H1 (cell line): ENCODE measurements around the gene ZNF888. TPM values are rescaled to one million over a fixed set of nuclear protein-coding genes. Genes with fewer than 3 reads are reported as not detected.
A peak's percentile ranks its signal among the peaks of the same experiment; 100 is the strongest.

ENCODE experiments used
- CTCF ChIA-PET: fragments of 300-600 bp; sonication (Branson Sonifier 250); formaldehyde crosslinking; loops from one replicate; lab custom pipeline; 2021; ENCODE audit not compliant: partially characterized antibody; lab: Charles Lee
- POLR2A ChIA-PET: fragments of 300-600 bp; sonication (Branson Sonifier 250); formaldehyde crosslinking; loops from one replicate; lab custom pipeline; 2021; ENCODE audit warnings: inconsistent platforms; ENCODE audit not compliant: partially characterized antibody; lab: Charles Lee
- DNase-seq, 2 experiments: peaks; one replicate each; pipeline versions ENCODE4 v3.0.0 to v3.0.0-alpha.2; 2010 to 2022; ENCODE audit warnings: low spot score in 2 of 2, low read depth in 1 of 2, mixed read lengths in 1 of 2
- FAIRE-seq: peaks from 2 replicates; lab custom pipeline; 2011; peaks lifted over from hg19 to GRCh38; lab: Jason Lieb, UNC
- H2AFZ ChIP-seq: 2 replicates; pipeline ENCODE4 v1.8.1; 2012; ENCODE audit warnings: low read length, inconsistent platforms
- H2AK5ac ChIP-seq: 2 replicates; pipeline ENCODE4 v1.6.1; 2013; ENCODE audit warnings: low read depth, low read length
- H2BK120ac ChIP-seq: replicated peaks from 2 replicates; pipeline ENCODE3; 2013; ENCODE audit warnings: low read depth, low read length, inconsistent platforms
- H2BK12ac ChIP-seq: 2 replicates; pipeline ENCODE4 v1.6.1; 2013; ENCODE audit warnings: low read depth, low read length
- H2BK15ac ChIP-seq: 2 replicates; pipeline ENCODE4 v1.6.1; 2013; ENCODE audit warnings: low read length
- H2BK20ac ChIP-seq: 2 replicates; pipeline ENCODE4 v1.6.1; 2013; ENCODE audit warnings: low read length
- H2BK5ac ChIP-seq: 2 replicates; pipeline ENCODE4 v1.6.1; 2013; ENCODE audit warnings: low read depth, low read length
- H3K14ac ChIP-seq: 2 replicates; pipeline ENCODE4 v1.6.1; 2013; ENCODE audit warnings: inconsistent platforms; ENCODE audit not compliant: insufficient read length
- H3K18ac ChIP-seq: 2 replicates; pipeline ENCODE4 v1.6.1; 2013; ENCODE audit warnings: low read length; ENCODE audit errors: extremely low read depth
- H3K23ac ChIP-seq: 2 replicates; pipeline ENCODE4 v1.6.1; 2013; ENCODE audit warnings: inconsistent platforms; ENCODE audit not compliant: insufficient read length
- H3K23me2 ChIP-seq: 2 replicates; pipeline ENCODE4 v1.6.1; 2013; ENCODE audit warnings: low read depth, low read length
- H3K27ac ChIP-seq: 2 replicates; pipeline ENCODE4 v1.6.1; 2011; ENCODE audit warnings: low read depth, low read length, inconsistent platforms
- H3K27me3 ChIP-seq, 4 experiments: replicated peaks in 1 of 4; 1 replicate in 1 of 4; 2 replicates in 3 of 4; pipeline versions ENCODE4 v1.6.1 to v1.8.1; 2011 to 2013; ENCODE audit warnings: low read length in 3 of 4, mild to moderate bottlenecking in 3 of 4, inconsistent platforms in 2 of 4, mixed read lengths in 2 of 4, moderate library complexity in 1 of 4; ENCODE audit not compliant: control insufficient read depth in 3 of 4, insufficient read depth in 3 of 4; ENCODE audit errors: extremely low read depth in 1 of 4
- H3K36me3 ChIP-seq, 4 experiments: 2 replicates each; pipeline versions ENCODE4 v1.6.1 to v1.8.1; 2011 to 2013; ENCODE audit warnings: mild to moderate bottlenecking in 4 of 4, low read length in 3 of 4, moderate library complexity in 2 of 4, control low read depth in 1 of 4, inconsistent platforms in 1 of 4; ENCODE audit not compliant: insufficient read depth in 4 of 4, control insufficient read depth in 2 of 4
- H3K4ac ChIP-seq: replicated peaks from 2 replicates; pipeline ENCODE3; 2013; ENCODE audit warnings: low read length, low read depth, mixed read lengths, inconsistent platforms; ENCODE audit not compliant: insufficient read length
- H3K4me1 ChIP-seq, 4 experiments: replicated peaks in 1 of 4; 1 replicate in 1 of 4; 2 replicates in 3 of 4; pipeline versions ENCODE4 v1.6.1 to v1.8.1; 2011 to 2013; ENCODE audit warnings: low read length in 3 of 4, inconsistent platforms in 2 of 4, mixed read lengths in 1 of 4; ENCODE audit not compliant: insufficient read depth in 4 of 4, control insufficient read depth in 3 of 4
- H3K4me2 ChIP-seq, 2 experiments: 2 replicates each; pipeline versions ENCODE4 v1.6.1 to v1.8.1; 2011 to 2013; ENCODE audit warnings: low read depth in 2 of 2, low read length in 2 of 2, control low read depth in 1 of 2, inconsistent platforms in 1 of 2, mild to moderate bottlenecking in 1 of 2; ENCODE audit not compliant: insufficient read depth in 1 of 2
- H3K4me3 ChIP-seq, 4 experiments: fragments of 200-600, 300-600 bp in 1 of 4; sonication (generic), shearing (Covaris generic), sonication (Bioruptor Twin) in 1 of 4; 2 replicates each; pipeline versions ENCODE4 v1.5.1 to v1.8.1; 2011 to 2016; ENCODE audit warnings: low read length in 4 of 4, low read depth in 3 of 4, control low read depth in 2 of 4, inconsistent platforms in 2 of 4, mild to moderate bottlenecking in 2 of 4, mixed read lengths in 1 of 4, moderate library complexity in 1 of 4; ENCODE audit not compliant: insufficient read depth in 2 of 4; ENCODE audit errors: extremely low read depth in 1 of 4
- H3K56ac ChIP-seq: replicated peaks from 2 replicates; pipeline ENCODE3; 2013; ENCODE audit warnings: low read depth, mild to moderate bottlenecking, mixed read lengths, low read length, inconsistent platforms; ENCODE audit not compliant: insufficient read length
- H3K79me1 ChIP-seq: 2 replicates; pipeline ENCODE4 v1.6.1; 2013; ENCODE audit warnings: low read depth, low read length, control low read depth
- H3K79me2 ChIP-seq, 2 experiments: 2 replicates each; pipeline versions ENCODE4 v1.6.1 to v1.8.1; 2012 to 2013; ENCODE audit warnings: low read length in 2 of 2, mild to moderate bottlenecking in 2 of 2, inconsistent platforms in 1 of 2; ENCODE audit not compliant: insufficient read depth in 2 of 2, control insufficient read depth in 1 of 2
- H3K9ac ChIP-seq, 4 experiments: replicated peaks in 1 of 4; 1 replicate in 1 of 4; 2 replicates in 3 of 4; pipeline versions ENCODE4 v1.6.1 to v1.8.1; 2011 to 2013; ENCODE audit warnings: low read depth in 3 of 4, low read length in 3 of 4, control low read depth in 2 of 4, mild to moderate bottlenecking in 2 of 4, moderate library complexity in 2 of 4, inconsistent platforms in 1 of 4; ENCODE audit errors: extremely low read depth in 1 of 4
- H3K9me3 ChIP-seq, 2 experiments: 2 replicates each; pipeline versions ENCODE4 v1.6.1 to v1.8.1; 2012 to 2013; ENCODE audit warnings: mild to moderate bottlenecking in 2 of 2, moderate library complexity in 2 of 2, control low read depth in 1 of 2, inconsistent platforms in 1 of 2, low read depth in 1 of 2, low read length in 1 of 2, mixed read lengths in 1 of 2; ENCODE audit not compliant: insufficient read depth in 2 of 2
- H4K20me1 ChIP-seq, 2 experiments: replicated peaks in 1 of 2; 2 replicates each; pipeline versions ENCODE3 to v1.8.1; 2011 to 2013; ENCODE audit warnings: inconsistent platforms in 2 of 2, low read length in 2 of 2, mild to moderate bottlenecking in 1 of 2; ENCODE audit not compliant: insufficient read depth in 2 of 2, control insufficient read depth in 1 of 2
- H4K5ac ChIP-seq: 2 replicates; pipeline ENCODE4 v1.6.1; 2013; ENCODE audit warnings: low read length, low read depth, mixed read lengths, inconsistent platforms; ENCODE audit not compliant: insufficient read length
- H4K8ac ChIP-seq: 2 replicates; pipeline ENCODE4 v1.8.0; 2013; ENCODE audit warnings: mild to moderate bottlenecking, moderate library complexity, low read length, inconsistent platforms; ENCODE audit not compliant: insufficient read depth; ENCODE audit errors: extremely low read depth
- H4K91ac ChIP-seq: replicated peaks from 2 replicates; pipeline ENCODE3; 2013; ENCODE audit warnings: low read length, mixed read lengths, inconsistent platforms; ENCODE audit not compliant: insufficient read length
- CBX5 ChIP-seq: fragments of 300-800, 300-1000 bp; sonication (generic); IDR thresholded peaks from 2 replicates; pipeline ENCODE4 v1.7.1; 2016; ENCODE audit warnings: antibody characterized with exemption, low read length, low read depth
- CEBPB ChIP-seq: IDR thresholded peaks from 2 replicates; pipeline ENCODE4 v1.6.1; 2012; ENCODE audit warnings: low read depth, low read length
- KDM4A ChIP-seq: IDR thresholded peaks from one replicate; pipeline ENCODE4 v1.7.1; 2012; ENCODE audit warnings: low read depth, mild to moderate bottlenecking, moderate library complexity, low read length, inconsistent platforms; ENCODE audit not compliant: severe bottlenecking
- KDM5A ChIP-seq: fragments of 200-600 bp; IDR thresholded peaks from 2 replicates; pipeline ENCODE4 v1.7.1; 2012; ENCODE audit warnings: mild to moderate bottlenecking, low read length, inconsistent platforms, mixed read lengths
- NRF1 ChIP-seq: IDR thresholded peaks from 2 replicates; pipeline ENCODE4 v1.6.1; 2011; ENCODE audit warnings: mild to moderate bottlenecking, low read depth, low read length, improper control_type of control experiment
- PHF8 ChIP-seq: fragments of 200-600 bp; sonication (generic); conservative IDR thresholded peaks from 2 replicates; pipeline ENCODE4 v1.7.1; 2012; ENCODE audit warnings: low read depth, mild to moderate bottlenecking, inconsistent platforms, low read length, moderate library complexity
- SP1 ChIP-seq: IDR thresholded peaks from 2 replicates; pipeline ENCODE4 v1.6.1; 2011; ENCODE audit warnings: low read depth, low read length
- TBP ChIP-seq: IDR thresholded peaks from 2 replicates; pipeline ENCODE4 v1.6.1; 2011; ENCODE audit warnings: low read depth, low read length, improper control_type of control experiment
- WGBS, 2 experiments: shearing (Covaris generic) in 1 of 2; methylation state at CpG; one replicate each; pipeline versions ENCODE4 v1.1.6 to v1.1.7; 2013 to 2015; ENCODE audit warnings: low lambda C conversion rate in 2 of 2, mixed read lengths in 2 of 2, inconsistent platforms in 1 of 2, low coverage in 1 of 2, missing lambda C conversion rate in 1 of 2; ENCODE audit not compliant: insufficient replicate concordance in 2 of 2, insufficient coverage in 1 of 2, insufficient read length in 1 of 2; ENCODE audit errors: extremely low coverage in 1 of 2, missing lambda C conversion rate in 1 of 2; 5-methylcytosine and 5-hydroxymethylcytosine counted together
- polyA plus RNA-seq, 7 experiments: library from polyadenylated mRNA; depleted of rRNA in 3 of 7; stranded (reverse) in 5 of 7; unstranded in 2 of 7; fragments of >200 nt in 5 of 7; fragments of 200-250 nt in 2 of 7; gene quantifications; 1 replicate in 5 of 7; 2 replicates in 1 of 7; 4 replicates in 1 of 7; pipeline versions ENCODE4 v1.2.1 to v1.2.3, GENCODE V29; 2011 to 2013; ENCODE audit warnings: missing spikeins in 2 of 7, mixed read lengths in 2 of 7
- total RNA-seq: library from RNA; stranded (reverse); fragmentation: NEBNext Ultra II Directional; extraction: Animal tissue kit (Norgen Biotek cat#: 25700); gene quantifications from 2 replicates; pipeline ENCODE4 v1.2.1, GENCODE V29; 2021
- TF ChIP-seq, protein P1 (sequence below): IDR thresholded peaks from 2 replicates; pipeline ENCODE4 v1.6.1; 2011; ENCODE audit warnings: low read depth, mild to moderate bottlenecking, low read length; ENCODE audit not compliant: insufficient read depth
- TF ChIP-seq, protein P2 (sequence below): IDR thresholded peaks from 2 replicates; pipeline ENCODE4 v1.6.1; 2012; ENCODE audit warnings: inconsistent platforms

The ZNF888 gene
- total and polyA plus RNA-seq, 2 of the 8 experiments (the other 6 are each of a cell fraction or from before 2014, with no cell fraction given), result 1.1 to 8.6 TPM

DNA sequence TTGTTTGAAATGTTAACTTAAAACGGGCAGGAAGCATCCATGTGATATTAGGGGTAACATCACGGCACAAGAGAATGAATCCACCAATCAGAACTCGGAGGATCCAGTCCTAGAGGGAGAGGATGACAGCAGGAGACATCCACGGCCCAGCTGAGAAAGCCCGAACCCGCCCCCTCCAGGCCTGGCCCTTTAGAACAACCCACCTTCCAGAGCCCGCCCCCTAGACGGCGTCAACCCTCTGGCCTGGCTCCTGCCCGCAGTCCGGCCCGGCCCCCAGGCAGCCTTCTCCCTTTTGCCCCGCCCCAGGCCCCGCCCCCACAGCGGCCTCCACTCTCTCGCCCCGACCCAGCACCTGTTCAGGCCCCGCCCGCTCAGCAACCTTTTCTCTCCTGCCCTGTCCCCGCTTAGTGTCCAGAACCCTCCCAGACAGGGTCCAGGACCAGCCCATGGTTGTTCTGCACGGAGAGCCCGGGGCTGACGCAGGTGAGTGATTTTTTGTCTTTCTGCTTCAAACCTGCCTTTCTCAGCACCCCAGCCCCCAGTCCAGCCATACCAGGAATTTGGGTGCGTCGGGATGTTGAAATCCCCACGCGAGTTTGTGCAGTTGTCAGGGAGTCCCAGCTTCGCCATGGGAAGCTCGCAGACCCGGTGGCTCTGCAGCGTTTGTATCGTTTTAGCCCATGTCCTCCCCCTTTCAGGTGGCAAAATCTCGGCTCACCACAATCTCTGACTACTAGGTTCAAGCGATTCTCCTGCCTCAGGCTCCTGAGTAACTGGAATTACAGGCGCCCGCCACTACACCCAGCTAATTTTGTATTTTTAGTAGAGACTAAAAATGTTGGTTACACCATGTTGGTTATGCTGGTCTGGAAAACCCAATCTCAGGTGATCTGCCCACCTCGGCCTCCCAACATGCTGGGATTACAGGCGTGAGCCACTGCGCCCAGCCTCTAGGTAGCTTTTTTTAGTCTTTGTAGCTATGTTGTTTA is 23.4 kb upstream of the ZNF888 start:
- Histone ChIP-seq H3K9me3 (peaks cover 32 to 33% of the 10 kb centered on the region in 2 experiments), H2BK15ac (no peak overlapping the region), H2BK12ac (no peak overlapping the region), H2BK120ac (no peak overlapping the region), H2AK5ac (no peak overlapping the region), H3K79me2 (no peaks in the 10 kb centered on the region), H3K4me1 (peaks cover 2 to 15% (median 11%) of the 10 kb centered on the region in 4 experiments; a peak in 5 of 7 replicates), H3K27ac (no peak overlapping the region), H3K27me3 (no peaks in the 10 kb centered on the region), H4K5ac (no peak overlapping the region), H4K20me1 (no peaks in the 10 kb centered on the region), H3K4ac (no peak overlapping the region), H3K36me3 (peaks cover 7 to 31% (median 17%) of the 10 kb centered on the region in 4 experiments; a peak in 6 of 8 replicates), H2BK20ac (no peak overlapping the region), H3K4me3 (peak overlapping the region; percentile 25 to 57 (median 36); a peak in 5 of 8 replicates), H3K56ac (no peak overlapping the region), H3K4me2 (peak overlapping the region; percentile 61 to 67), H2AFZ (no peak overlapping the region), H3K18ac (no peak overlapping the region), H4K91ac (no peak overlapping the region), H3K79me1 (no peaks in the 10 kb centered on the region), H3K14ac (no peak overlapping the region), H3K23me2 (peaks cover 4% of the 10 kb centered on the region; the same call in 1 of the 2 replicates), H3K23ac (no peak overlapping the region), H2BK5ac (no peak overlapping the region), H4K8ac (no peak overlapping the region; the same call in 1 of the 2 replicates), H3K9ac (no peak overlapping the region)
- DNase-seq (peak; percentile 89 to 96), FAIRE-seq (peak; percentile 55)
- ChIA-PET POLR2A (interaction anchor here (1.0 to 3.3 kb wide), 5 partner anchors 10 to 63 kb away, joined by 3 to 16 read pairs (median 4); partner anchors contain the start of gene ZNF816), CTCF (interaction anchor here (0.6 to 1.5 kb wide), 8 partner anchors 10 to 73 kb away, joined by 3 to 5 read pairs (median 4); partner anchors contain the start of gene ZNF816)
- 44% methylated on average over 27 of the region's 39 CpGs; no CpG with 5 or more reads in 1 of the 2 experiments for whole genome bisulfite sequencing, 2 experiments
- TF ChIP-seq CEBPB (no peak), NRF1 (no peak), PHF8 (no peak), KDM5A (no peak), SP1 (peak; percentile 79), CBX5 (no peak), KDM4A (no peak), TBP (no peak)
- TF ChIP-seq, protein P1, sequence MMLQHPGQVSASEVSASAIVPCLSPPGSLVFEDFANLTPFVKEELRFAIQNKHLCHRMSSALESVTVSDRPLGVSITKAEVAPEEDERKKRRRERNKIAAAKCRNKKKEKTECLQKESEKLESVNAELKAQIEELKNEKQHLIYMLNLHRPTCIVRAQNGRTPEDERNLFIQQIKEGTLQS, result no peak
- TF ChIP-seq, protein P2, sequence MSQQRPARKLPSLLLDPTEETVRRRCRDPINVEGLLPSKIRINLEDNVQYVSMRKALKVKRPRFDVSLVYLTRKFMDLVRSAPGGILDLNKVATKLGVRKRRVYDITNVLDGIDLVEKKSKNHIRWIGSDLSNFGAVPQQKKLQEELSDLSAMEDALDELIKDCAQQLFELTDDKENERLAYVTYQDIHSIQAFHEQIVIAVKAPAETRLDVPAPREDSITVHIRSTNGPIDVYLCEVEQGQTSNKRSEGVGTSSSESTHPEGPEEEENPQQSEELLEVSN, result peak; percentile 38
